Epithelial cell of proximal tubule (primary cell): ENCODE measurements around the gene ADGRG3. TPM values are rescaled to one million over a fixed set of nuclear protein-coding genes. Genes with fewer than 3 reads are reported as not detected.

Source experiments
- DNase-seq: peaks from one replicate; pipeline ENCODE4 v3.0.0-alpha.2; 2011; ENCODE audit warnings: low read depth
- H3K4me3 ChIP-seq: 2 replicates; pipeline ENCODE4 v1.5.1; 2011; ENCODE audit warnings: low read depth, mild to moderate bottlenecking, low read length
- total RNA-seq: library from RNA; depleted of rRNA; stranded (reverse); fragments of >200 nt; gene quantifications from 2 replicates; pipeline ENCODE4 v1.2.3, GENCODE V29; 2015
- TF ChIP-seq, protein P1 (sequence below): conservative IDR thresholded peaks from 2 replicates; pipeline ENCODE4 v1.5.1; 2012; ENCODE audit warnings: low read depth, mild to moderate bottlenecking, low read length

The ADGRG3 gene
- total RNA-seq, 1 donor from 2014 or later = 0.06 TPM

DNA sequence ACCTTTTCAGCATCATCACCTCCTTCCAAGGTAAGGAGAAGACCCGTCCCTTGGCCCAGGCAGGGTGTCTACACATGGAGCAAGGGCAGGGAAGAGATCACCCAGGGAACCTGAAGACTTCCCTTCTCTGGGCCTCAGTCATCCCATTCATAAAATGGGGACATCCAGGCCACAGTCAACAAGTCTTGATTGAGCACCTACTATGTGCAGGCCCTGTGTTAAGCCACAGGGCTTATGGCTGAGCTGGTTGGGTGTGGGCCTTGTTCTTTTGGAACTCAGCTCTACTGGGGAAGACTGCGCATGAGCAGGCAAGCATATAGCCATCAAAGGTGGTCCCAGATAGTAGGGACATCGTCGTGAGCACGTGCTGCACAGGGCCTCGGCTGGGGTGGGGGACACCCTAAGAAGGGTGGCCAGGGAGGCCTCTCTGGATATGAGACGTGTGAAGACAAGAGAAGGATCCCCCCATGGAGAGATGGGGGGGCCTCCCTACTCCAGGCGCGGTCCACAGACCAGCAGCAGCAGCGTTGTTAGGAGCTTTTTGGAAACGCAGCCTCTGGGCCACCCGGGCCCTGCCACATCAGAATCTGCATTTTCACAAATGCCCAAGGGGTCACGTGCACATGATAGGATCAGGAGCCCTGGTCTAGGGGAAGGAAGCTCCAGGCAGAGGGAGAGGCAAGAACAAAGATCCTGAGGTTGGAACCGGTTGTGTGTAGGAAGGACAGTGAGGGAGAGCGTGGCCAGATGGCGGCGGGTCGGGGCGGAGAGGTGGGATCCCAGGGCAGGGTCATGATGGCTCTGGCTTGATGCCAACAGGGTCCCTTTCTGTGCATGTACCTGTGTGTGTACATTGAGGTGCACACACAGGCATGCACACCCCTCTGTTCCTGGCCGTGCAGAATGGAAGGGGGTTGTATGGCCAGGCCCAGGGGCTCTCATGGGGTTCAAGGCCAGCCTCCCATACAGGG lies 5.9 kb upstream of the ADGRG3 start:
- H3K4me3 ChIP-seq = no peak overlapping the region
- TF ChIP-seq, protein P1, sequence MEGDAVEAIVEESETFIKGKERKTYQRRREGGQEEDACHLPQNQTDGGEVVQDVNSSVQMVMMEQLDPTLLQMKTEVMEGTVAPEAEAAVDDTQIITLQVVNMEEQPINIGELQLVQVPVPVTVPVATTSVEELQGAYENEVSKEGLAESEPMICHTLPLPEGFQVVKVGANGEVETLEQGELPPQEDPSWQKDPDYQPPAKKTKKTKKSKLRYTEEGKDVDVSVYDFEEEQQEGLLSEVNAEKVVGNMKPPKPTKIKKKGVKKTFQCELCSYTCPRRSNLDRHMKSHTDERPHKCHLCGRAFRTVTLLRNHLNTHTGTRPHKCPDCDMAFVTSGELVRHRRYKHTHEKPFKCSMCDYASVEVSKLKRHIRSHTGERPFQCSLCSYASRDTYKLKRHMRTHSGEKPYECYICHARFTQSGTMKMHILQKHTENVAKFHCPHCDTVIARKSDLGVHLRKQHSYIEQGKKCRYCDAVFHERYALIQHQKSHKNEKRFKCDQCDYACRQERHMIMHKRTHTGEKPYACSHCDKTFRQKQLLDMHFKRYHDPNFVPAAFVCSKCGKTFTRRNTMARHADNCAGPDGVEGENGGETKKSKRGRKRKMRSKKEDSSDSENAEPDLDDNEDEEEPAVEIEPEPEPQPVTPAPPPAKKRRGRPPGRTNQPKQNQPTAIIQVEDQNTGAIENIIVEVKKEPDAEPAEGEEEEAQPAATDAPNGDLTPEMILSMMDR = no peak
- DNase-seq = no peak

DNA sequence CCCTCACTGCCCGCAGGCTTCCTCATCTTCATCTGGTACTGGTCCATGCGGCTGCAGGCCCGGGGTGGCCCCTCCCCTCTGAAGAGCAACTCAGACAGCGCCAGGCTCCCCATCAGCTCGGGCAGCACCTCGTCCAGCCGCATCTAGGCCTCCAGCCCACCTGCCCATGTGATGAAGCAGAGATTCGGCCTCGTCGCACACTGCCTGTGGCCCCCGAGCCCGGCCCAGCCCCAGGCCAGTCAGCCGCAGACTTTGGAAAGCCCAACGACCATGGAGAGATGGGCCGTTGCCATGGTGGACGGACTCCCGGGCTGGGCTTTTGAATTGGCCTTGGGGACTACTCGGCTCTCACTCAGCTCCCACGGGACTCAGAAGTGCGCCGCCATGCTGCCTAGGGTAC lies 4.7 kb upstream of the ADGRG3 start:
- DNase-seq = no peak
- no peak overlapping the region for H3K4me3 ChIP-seq
- TF ChIP-seq, protein P1 = no peak

DNA sequence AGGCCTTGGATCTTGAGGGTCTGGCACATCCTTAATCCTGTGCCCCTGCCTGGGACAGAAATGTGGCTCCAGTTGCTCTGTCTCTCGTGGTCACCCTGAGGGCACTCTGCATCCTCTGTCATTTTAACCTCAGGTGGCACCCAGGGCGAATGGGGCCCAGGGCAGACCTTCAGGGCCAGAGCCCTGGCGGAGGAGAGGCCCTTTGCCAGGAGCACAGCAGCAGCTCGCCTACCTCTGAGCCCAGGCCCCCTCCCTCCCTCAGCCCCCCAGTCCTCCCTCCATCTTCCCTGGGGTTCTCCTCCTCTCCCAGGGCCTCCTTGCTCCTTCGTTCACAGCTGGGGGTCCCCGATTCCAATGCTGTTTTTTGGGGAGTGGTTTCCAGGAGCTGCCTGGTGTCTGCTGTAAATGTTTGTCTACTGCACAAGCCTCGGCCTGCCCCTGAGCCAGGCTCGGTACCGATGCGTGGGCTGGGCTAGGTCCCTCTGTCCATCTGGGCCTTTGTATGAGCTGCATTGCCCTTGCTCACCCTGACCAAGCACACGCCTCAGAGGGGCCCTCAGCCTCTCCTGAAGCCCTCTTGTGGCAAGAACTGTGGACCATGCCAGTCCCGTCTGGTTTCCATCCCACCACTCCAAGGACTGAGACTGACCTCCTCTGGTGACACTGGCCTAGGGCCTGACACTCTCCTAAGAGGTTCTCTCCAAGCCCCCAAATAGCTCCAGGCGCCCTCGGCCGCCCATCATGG lies 4.0 kb upstream of the ADGRG3 start:
- TF ChIP-seq, protein P1 = peak; percentile 17
- DNase-seq = no peak
- H3K4me3 ChIP-seq = no peak overlapping the region

DNA sequence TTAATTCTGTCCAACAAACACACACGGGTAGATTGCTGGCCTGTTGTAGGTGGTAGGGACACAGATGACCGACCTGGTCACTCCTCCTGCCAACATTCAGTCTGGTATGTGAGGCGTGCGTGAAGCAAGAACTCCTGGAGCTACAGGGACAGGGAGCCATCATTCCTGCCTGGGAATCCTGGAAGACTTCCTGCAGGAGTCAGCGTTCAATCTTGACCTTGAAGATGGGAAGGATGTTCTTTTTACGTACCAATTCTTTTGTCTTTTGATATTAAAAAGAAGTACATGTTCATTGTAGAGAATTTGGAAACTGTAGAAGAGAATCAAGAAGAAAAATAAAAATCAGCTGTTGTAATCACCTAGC lies 3.5 kb upstream of the ADGRG3 start:
- H3K4me3 ChIP-seq = no peak overlapping the region
- TF ChIP-seq, protein P1 = no peak
- DNase-seq = no peak

DNA sequence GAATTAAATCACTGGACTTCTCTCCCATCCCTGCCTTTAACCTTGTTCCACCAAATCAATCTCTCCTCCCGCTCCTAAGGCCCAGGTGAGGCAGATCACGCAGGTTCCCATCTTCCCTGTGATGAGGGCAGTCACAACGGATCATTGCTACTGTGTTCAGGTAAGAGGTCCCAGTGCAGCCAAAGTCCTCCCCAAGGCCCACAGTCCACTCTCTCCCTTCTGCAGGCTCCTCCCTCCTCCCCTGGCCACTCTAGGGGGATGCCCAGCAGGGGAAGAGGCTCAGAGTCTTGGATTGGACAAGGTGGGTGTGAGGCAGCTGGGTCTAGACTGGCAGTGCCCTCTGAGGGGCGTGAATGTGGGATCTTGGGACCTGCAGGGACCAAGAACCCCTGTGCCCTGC lies 2.6 kb upstream of the ADGRG3 start:
- no peak overlapping the region for H3K4me3 ChIP-seq
- no peak for DNase-seq
- TF ChIP-seq, protein P1 = no peak

DNA sequence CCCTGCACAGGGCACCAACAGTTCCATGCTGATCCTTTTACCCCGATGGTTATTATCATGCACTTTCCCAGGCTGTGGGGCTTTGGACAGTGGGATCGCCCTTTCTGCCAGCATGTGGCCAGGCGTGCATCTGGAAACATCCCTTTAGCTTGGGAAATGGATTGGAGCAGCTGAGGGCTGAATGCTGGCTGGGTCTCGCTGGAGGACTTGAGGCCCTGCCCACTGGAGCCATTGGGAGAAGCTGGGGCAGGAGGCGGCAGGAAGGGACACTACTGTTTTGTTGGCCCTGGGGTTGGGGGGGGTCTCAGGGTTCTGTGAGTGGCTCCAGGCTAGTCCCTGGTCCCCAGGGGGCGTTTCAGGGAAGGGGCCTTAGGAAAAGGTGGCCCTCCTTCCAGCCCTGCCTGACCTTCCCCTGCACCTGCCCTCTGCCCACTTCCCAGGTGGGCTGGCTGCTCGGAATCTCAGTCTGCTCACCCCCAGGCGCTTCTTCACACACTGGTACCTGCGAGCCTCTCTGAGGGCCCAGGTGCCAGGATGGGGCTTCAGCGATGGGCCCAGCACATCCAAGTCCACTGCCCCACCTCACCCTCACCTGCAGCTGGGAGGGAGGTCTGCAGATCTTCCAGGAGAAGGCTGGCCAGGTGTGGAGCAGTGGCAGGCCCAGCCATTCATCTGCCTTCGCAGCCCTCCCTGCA lies 1.6 kb upstream of the ADGRG3 start:
- H3K4me3 ChIP-seq = no peak overlapping the region
- TF ChIP-seq, protein P1 = no peak
- no peak for DNase-seq
